Bladder microvascular endothelial cell (primary cell): ENCODE results near the gene CAPN6. TPM values are rescaled to one million over a fixed set of nuclear protein-coding genes. Genes with fewer than 3 reads are reported as not detected.

ENCODE experiments used
- total RNA-seq: library from RNA; depleted of rRNA; stranded (reverse); fragments of >200 nt; gene quantifications from 2 replicates; pipeline ENCODE4 v1.2.3, GENCODE V29; 2014

CAPN6 gene
- total RNA-seq, result not detected in 2 replicates

DNA sequence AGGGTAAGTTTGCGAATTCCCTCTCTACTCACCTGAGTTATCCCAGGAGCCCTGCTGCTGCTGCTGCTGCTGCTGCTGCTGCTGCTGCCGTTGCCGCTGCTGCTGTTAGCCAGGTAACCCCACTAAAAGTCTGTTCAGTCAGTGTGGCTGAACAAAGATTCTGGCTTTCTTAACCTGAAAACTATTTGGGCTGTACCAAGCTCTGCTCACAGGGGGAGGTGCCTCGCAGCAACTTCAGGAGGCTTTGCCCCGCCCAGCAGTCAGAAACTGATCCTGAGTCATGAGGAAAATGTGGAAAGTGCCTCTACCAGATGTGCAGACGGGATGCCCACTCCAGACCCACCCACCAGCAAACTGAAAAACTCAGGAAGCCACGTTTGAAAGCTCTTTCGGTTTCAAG lies at the start of gene CAPN6:
TSS of gene CAPN6 (minus strand) at position 145 of the 400 bp plus-strand sequence. CDS start 6,547 bp downstream, outside the sequence.

Other genes with a start within 250 kb of the CAPN6 start
- 0.49 and 3.9 TPM in 2 replicates for gene PAK3, start 174.3 kb downstream of the CAPN6 start, total RNA-seq
- not detected in 2 replicates for gene DCX, start 141.7 kb upstream of the CAPN6 start, total RNA-seq
- gene SERTM2, start 241.2 kb upstream of the CAPN6 start, total RNA-seq, result not detected in 2 replicates